CD4-positive, alpha-beta T cell treated with Interleukin-10 for 1 hour (primary cell): ENCODE results near the gene GTF2H1.
A peak's percentile ranks its signal among the peaks of the same experiment; 100 is the strongest.
"Not testable (repeated sequence)": the region's sequence is repeated elsewhere in the genome, so short reads cannot be mapped to it uniquely, and the experiment has no call there.

Experiments
- DNase-seq: peaks from one replicate; pipeline ENCODE4 v3.0.0-alpha.2; 2020

The GTF2H1 gene

GRCh38 chr11:18383388-18384156 is 61.2 kb downstream of the GTF2H1 start:
- DNase-seq, result peak; percentile 84

GRCh38 chr11:18384157-18384641 is 61.8 kb downstream of the GTF2H1 start:
- DNase-seq, result peak; percentile 38

GRCh38 chr11:18390088-18390487 is 67.7 kb downstream of the GTF2H1 start:
- no peak for DNase-seq

GRCh38 chr11:18392434-18393321 is 70.3 kb downstream of the GTF2H1 start:
- peak; percentile 39 for DNase-seq

GRCh38 chr11:18393581-18394274 is 71.4 kb downstream of the GTF2H1 start:
- no peak for DNase-seq

- peak; percentile 98 for DNase-seq
Observed at GRCh38 chr11:18394275-18394927, 72.0 kb downstream of the GTF2H1 start, which contains the start of gene LDHA. Gene LDHA, plus strand, starts transcription at chr11:18394563. Its CDS starts 2,280 bp downstream, at chr11:18396843.

- peak; percentile 39 for DNase-seq
Observed at GRCh38 chr11:18394928-18395734, 72.8 kb downstream of the GTF2H1 start.

GRCh38 chr11:18395735-18396504 is 73.6 kb downstream of the GTF2H1 start:
- DNase-seq, result peak; percentile 97

- DNase-seq, result no peak
Observed at GRCh38 chr11:18397921-18398320, 75.6 kb downstream of the GTF2H1 start.

- DNase-seq, result not testable (repeated sequence)
Observed at GRCh38 chr11:18401077-18401476, 78.7 kb downstream of the GTF2H1 start.

- DNase-seq, result no peak
Observed at GRCh38 chr11:18404062-18404461, 81.7 kb downstream of the GTF2H1 start.

- DNase-seq, result not testable (repeated sequence)
Observed at GRCh38 chr11:18407400-18407799, 85.0 kb downstream of the GTF2H1 start.

- peak; percentile 36 for DNase-seq
Observed at GRCh38 chr11:18408558-18409291, 86.4 kb downstream of the GTF2H1 start.

- no peak for DNase-seq
Observed at GRCh38 chr11:18416459-18416858, 94.1 kb downstream of the GTF2H1 start.
